Neural cell (in vitro differentiated cells): ENCODE measurements around the gene ZFYVE26. TPM values are rescaled to one million over a fixed set of nuclear protein-coding genes. Genes with fewer than 3 reads are reported as not detected.
A peak's percentile ranks its signal among the peaks of the same experiment; 100 is the strongest.

ENCODE experiments used
- H2AFZ ChIP-seq: fragments of 200-600, 300-800 bp; sonication (generic), shearing (Covaris generic); 2 replicates; pipeline ENCODE4 v1.6.0; 2014; ENCODE audit warnings: low read depth, mild to moderate bottlenecking, antibody characterized with exemption, low read length, moderate library complexity
- H3F3A ChIP-seq: fragments of 200-600 bp; shearing (Covaris generic); 2 replicates; pipeline ENCODE4 v1.6.1; 2016; ENCODE audit warnings: mild to moderate bottlenecking, moderate library complexity, mixed read lengths, antibody characterized with exemption, low read length; ENCODE audit not compliant: insufficient read depth, poor library complexity, severe bottlenecking
- H3K27ac ChIP-seq: fragments of 200-600, 300-800 bp; sonication (generic), shearing (Covaris generic); 2 replicates; pipeline ENCODE4 v1.5.1; 2014; ENCODE audit warnings: mild to moderate bottlenecking, low read length, moderate library complexity
- H3K27me3 ChIP-seq: fragments of 300-800, 200-600 bp; sonication (generic), shearing (Covaris generic); 2 replicates; pipeline ENCODE4 v1.6.0; 2014; ENCODE audit warnings: mild to moderate bottlenecking, low read depth, low read length, moderate library complexity; ENCODE audit not compliant: insufficient read depth
- H3K36me3 ChIP-seq: fragments of 300-800, 200-600 bp; sonication (generic), shearing (Covaris generic); 2 replicates; pipeline ENCODE4 v1.5.1; 2014; ENCODE audit warnings: mild to moderate bottlenecking, antibody characterized with exemption, low read length, moderate library complexity; ENCODE audit not compliant: insufficient read depth
- H3K4me2 ChIP-seq: fragments of 300-800, 200-600 bp; sonication (generic), shearing (Covaris generic); 2 replicates; pipeline ENCODE4 v1.6.0; 2014; ENCODE audit warnings: mild to moderate bottlenecking, low read length
- H3K4me3 ChIP-seq: fragments of 300-800, 200-600 bp; sonication (generic), shearing (Covaris generic); 2 replicates; pipeline ENCODE4 v1.5.1; 2014; ENCODE audit warnings: mild to moderate bottlenecking, low read length, moderate library complexity
- H3K79me2 ChIP-seq: fragments of 200-600 bp; shearing (Covaris generic); replicated peaks from 2 replicates; pipeline ENCODE4 v1.6.0; 2014; ENCODE audit warnings: mild to moderate bottlenecking, low read length, moderate library complexity; ENCODE audit not compliant: insufficient read depth
- H3K9ac ChIP-seq: fragments of 300-800, 200-600 bp; sonication (generic), shearing (Covaris generic); 2 replicates; pipeline ENCODE4 v1.6.1; 2016; ENCODE audit warnings: mild to moderate bottlenecking, low read length, mixed read lengths
- H3K9me2 ChIP-seq: fragments of 200-600 bp; shearing (Covaris generic); 2 replicates; pipeline ENCODE4 v1.6.1; 2016; ENCODE audit warnings: mild to moderate bottlenecking, low read length, mixed read lengths; ENCODE audit not compliant: insufficient read depth
- H3K9me3 ChIP-seq: fragments of 200-600, 300-800 bp; sonication (generic), shearing (Covaris generic); 2 replicates; pipeline ENCODE4 v1.6.1; 2016; ENCODE audit warnings: mild to moderate bottlenecking, mixed run types, low read length, moderate library complexity, mixed read lengths
- H4K20me1 ChIP-seq: fragments of 200-600 bp; shearing (Covaris generic); 2 replicates; pipeline ENCODE4 v1.6.1; 2016; ENCODE audit warnings: mild to moderate bottlenecking, mixed run types; ENCODE audit not compliant: insufficient read depth
- EP300 ChIP-seq: fragments of 450-650 bp; conservative IDR thresholded peaks from 2 replicates; pipeline ENCODE4 v1.6.1; 2014; ENCODE audit warnings: antibody characterized with exemption, mild to moderate bottlenecking, moderate library complexity; ENCODE audit not compliant: poor library complexity, severe bottlenecking
- EZH2 ChIP-seq: fragments of 200-600, 300-800 bp; shearing (Covaris generic), sonication (generic); IDR thresholded peaks from 2 replicates; pipeline ENCODE4 v1.6.1; 2014; ENCODE audit warnings: antibody characterized with exemption, low read length, borderline replicate concordance, mild to moderate bottlenecking; ENCODE audit not compliant: insufficient read depth, poor library complexity, severe bottlenecking
- MXI1 ChIP-seq: fragments of 450-650 bp; conservative IDR thresholded peaks from 2 replicates; pipeline ENCODE4 v1.6.1; 2014; ENCODE audit warnings: antibody characterized with exemption, mild to moderate bottlenecking; ENCODE audit not compliant: poor library complexity, severe bottlenecking
- POLR2AphosphoS5 ChIP-seq: IDR thresholded peaks from 2 replicates; pipeline ENCODE4 v1.6.1; 2012
- RAD21 ChIP-seq: fragments of 450-650 bp; conservative IDR thresholded peaks from 2 replicates; pipeline ENCODE4 v1.6.1; 2014; ENCODE audit warnings: antibody characterized with exemption, mild to moderate bottlenecking, moderate library complexity
- SMC3 ChIP-seq: fragments of 450-650 bp; conservative IDR thresholded peaks from 2 replicates; pipeline ENCODE4 v1.6.1; 2014; ENCODE audit warnings: antibody characterized with exemption, mild to moderate bottlenecking, moderate library complexity; ENCODE audit not compliant: poor library complexity
- TAF1 ChIP-seq: IDR thresholded peaks from 2 replicates; pipeline ENCODE4 v1.6.1; 2012; ENCODE audit warnings: low read depth
- polyA minus RNA-seq: library from RNA; depleted of rRNA, polyadenylated mRNA; stranded (reverse); fragments of >200 nt; gene quantifications from 2 replicates; pipeline ENCODE4 v1.2.3, GENCODE V29; 2014
- polyA plus RNA-seq: library from polyadenylated mRNA; depleted of rRNA; stranded (reverse); fragments of >200 nt; gene quantifications from 2 replicates; pipeline ENCODE4 v1.2.3, GENCODE V29; 2014
- TF ChIP-seq, protein P1 (sequence below): IDR thresholded peaks from 2 replicates; pipeline ENCODE4 v1.6.1; 2012; ENCODE audit warnings: borderline replicate concordance
- TF ChIP-seq, protein P2 (sequence below): fragments of 450-650 bp; IDR thresholded peaks from 2 replicates; pipeline ENCODE4 v1.5.1; 2014; ENCODE audit warnings: antibody characterized with exemption, mild to moderate bottlenecking, moderate library complexity; ENCODE audit not compliant: poor library complexity, severe bottlenecking

Gene ZFYVE26
- polyA plus RNA-seq (8.5 and 10.7 TPM in 2 replicates), polyA minus RNA-seq (37.0 and 53.9 TPM in 2 replicates)

DNA sequence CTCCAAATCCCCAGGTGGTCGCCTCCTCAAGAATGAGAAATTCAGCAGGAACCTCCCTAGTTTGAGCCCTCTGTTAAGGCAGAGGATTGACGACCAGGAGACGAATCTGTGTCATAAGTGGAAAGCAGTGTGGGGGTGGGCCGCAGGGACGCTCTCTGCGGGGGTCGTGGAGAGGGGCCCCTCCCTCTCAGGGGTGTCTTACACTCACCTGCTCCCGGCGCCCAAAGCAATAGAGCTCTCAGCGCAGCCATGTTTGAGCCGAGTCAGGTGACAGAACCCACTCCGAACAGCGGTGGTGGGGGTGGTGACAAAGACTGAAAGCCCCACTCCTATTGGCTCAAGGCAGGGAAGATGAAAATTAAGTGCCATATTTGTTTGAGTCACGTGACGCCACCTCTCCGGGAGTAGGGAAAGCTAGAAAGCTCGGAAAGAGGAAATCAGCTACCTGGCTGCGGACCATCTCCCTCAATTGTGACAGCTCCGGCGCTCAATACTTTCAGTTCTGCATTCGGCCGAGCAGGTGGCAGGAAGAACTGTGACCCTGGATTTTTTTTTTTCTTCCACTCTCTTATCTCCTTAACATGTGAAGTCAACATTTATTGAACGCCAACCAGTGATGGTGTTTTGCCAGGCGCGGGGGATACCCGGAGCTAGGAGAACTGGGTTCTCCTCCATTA is at the start of gene ZFYVE26:
Gene ZFYVE26 (minus strand): TSS at position 265 of the 677 bp plus-strand sequence. CDS start 627 bp downstream, outside the sequence.
- Histone ChIP-seq H4K20me1 (no peaks in the 10 kb centered on the region), H3K9me2 (no peaks in the 10 kb centered on the region), H3K9ac (peak within 1 kb of the TSS; percentile 75), H3F3A (no peaks in the 10 kb centered on the region), H3K36me3 (peaks cover 7% of the 10 kb centered on the region), H3K9me3 (no peaks in the 10 kb centered on the region), H3K27me3 (no peaks in the 10 kb centered on the region), H3K27ac (peak within 1 kb of the TSS; percentile 94), H2AFZ (peak within 1 kb of the TSS; percentile 59), H3K79me2 (peaks cover 16% of the 10 kb centered on the region), H3K4me2 (peak within 1 kb of the TSS; percentile 78), H3K4me3 (peak within 1 kb of the TSS; percentile 75)
- TF ChIP-seq, protein P1, sequence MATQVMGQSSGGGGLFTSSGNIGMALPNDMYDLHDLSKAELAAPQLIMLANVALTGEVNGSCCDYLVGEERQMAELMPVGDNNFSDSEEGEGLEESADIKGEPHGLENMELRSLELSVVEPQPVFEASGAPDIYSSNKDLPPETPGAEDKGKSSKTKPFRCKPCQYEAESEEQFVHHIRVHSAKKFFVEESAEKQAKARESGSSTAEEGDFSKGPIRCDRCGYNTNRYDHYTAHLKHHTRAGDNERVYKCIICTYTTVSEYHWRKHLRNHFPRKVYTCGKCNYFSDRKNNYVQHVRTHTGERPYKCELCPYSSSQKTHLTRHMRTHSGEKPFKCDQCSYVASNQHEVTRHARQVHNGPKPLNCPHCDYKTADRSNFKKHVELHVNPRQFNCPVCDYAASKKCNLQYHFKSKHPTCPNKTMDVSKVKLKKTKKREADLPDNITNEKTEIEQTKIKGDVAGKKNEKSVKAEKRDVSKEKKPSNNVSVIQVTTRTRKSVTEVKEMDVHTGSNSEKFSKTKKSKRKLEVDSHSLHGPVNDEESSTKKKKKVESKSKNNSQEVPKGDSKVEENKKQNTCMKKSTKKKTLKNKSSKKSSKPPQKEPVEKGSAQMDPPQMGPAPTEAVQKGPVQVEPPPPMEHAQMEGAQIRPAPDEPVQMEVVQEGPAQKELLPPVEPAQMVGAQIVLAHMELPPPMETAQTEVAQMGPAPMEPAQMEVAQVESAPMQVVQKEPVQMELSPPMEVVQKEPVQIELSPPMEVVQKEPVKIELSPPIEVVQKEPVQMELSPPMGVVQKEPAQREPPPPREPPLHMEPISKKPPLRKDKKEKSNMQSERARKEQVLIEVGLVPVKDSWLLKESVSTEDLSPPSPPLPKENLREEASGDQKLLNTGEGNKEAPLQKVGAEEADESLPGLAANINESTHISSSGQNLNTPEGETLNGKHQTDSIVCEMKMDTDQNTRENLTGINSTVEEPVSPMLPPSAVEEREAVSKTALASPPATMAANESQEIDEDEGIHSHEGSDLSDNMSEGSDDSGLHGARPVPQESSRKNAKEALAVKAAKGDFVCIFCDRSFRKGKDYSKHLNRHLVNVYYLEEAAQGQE: peak; percentile 62
- TF ChIP-seq TAF1 (peak; percentile 86), EZH2 (no peak), RAD21 (peak; percentile 13), MXI1 (peak; percentile 89), POLR2AphosphoS5 (peak; percentile 88), EP300 (no peak), SMC3 (peak; percentile 29)
- TF ChIP-seq, protein P2, sequence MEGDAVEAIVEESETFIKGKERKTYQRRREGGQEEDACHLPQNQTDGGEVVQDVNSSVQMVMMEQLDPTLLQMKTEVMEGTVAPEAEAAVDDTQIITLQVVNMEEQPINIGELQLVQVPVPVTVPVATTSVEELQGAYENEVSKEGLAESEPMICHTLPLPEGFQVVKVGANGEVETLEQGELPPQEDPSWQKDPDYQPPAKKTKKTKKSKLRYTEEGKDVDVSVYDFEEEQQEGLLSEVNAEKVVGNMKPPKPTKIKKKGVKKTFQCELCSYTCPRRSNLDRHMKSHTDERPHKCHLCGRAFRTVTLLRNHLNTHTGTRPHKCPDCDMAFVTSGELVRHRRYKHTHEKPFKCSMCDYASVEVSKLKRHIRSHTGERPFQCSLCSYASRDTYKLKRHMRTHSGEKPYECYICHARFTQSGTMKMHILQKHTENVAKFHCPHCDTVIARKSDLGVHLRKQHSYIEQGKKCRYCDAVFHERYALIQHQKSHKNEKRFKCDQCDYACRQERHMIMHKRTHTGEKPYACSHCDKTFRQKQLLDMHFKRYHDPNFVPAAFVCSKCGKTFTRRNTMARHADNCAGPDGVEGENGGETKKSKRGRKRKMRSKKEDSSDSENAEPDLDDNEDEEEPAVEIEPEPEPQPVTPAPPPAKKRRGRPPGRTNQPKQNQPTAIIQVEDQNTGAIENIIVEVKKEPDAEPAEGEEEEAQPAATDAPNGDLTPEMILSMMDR: no peak

DNA sequence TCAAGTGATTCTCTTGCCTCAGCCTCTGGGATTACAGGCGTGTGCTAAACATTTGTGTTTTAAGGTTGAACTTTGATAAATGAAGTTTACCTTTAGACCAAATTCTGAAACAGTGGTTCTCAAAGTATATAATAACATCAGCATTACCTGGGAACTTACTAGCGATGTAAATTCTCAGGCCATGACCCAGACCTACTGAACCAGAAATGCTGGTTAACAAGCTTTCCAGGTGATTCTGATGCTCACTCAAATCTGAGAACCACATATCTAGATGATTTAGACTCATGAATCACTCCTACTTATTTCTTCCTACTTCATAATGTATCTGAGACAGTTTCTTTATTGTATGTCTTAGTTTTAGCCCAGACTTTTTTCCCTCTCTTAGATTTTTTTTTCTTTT is 46.8 kb upstream of the ZFYVE26 start:
- Histone ChIP-seq H3F3A (no peaks in the 10 kb centered on the region), H2AFZ (no peak overlapping the region), H3K4me3 (no peak overlapping the region), H3K27ac (no peak overlapping the region), H3K4me2 (no peak overlapping the region), H3K36me3 (no peaks in the 10 kb centered on the region), H4K20me1 (no peaks in the 10 kb centered on the region), H3K9me2 (no peaks in the 10 kb centered on the region), H3K79me2 (no peaks in the 10 kb centered on the region), H3K9me3 (no peaks in the 10 kb centered on the region), H3K9ac (no peak overlapping the region), H3K27me3 (no peaks in the 10 kb centered on the region)
- TF ChIP-seq TAF1 (no peak), RAD21 (no peak), MXI1 (no peak), EZH2 (no peak), POLR2AphosphoS5 (no peak), SMC3 (no peak), EP300 (no peak)
- TF ChIP-seq, protein P1: no peak
- TF ChIP-seq, protein P2: no peak
